ENCODE results near the gene ALPI. TPM values are rescaled to one million over a fixed set of nuclear protein-coding genes. Genes with fewer than 3 reads are reported as not detected.
"Not testable (repeated sequence)": the region's sequence is repeated elsewhere in the genome, so short reads cannot be mapped to it uniquely, and the experiment has no call there.

Gene ALPI
- total RNA-seq, 1 experiment from 2014 or later = not detected

GRCh38 chr2:232449964-232450363, 6.0 kb upstream of the ALPI start:
- no peak; the same call in 1 of the 2 replicates for ATAC-seq
- Histone ChIP-seq H3K4me3 (ENCODE audit: low read length) (no peak overlapping the region), H3K36me3 (ENCODE audit: low read depth, low read length) (no peaks in the 10 kb centered on the region), H3K9me3 (ENCODE audit: low read length) (no peaks in the 10 kb centered on the region), H3F3A (ENCODE audit: low read length, unreplicated experiment) (no peaks in the 10 kb centered on the region), H4K20me1 (ENCODE audit: low read length) (no peaks in the 10 kb centered on the region), H3K4me1 (ENCODE audit: insufficient read depth, low read length) (no peaks in the 10 kb centered on the region), H3K9ac (ENCODE audit: low read length) (no peak overlapping the region), H2AFZ (ENCODE audit: low read length) (no peak overlapping the region), H3K4me2 (ENCODE audit: low read length) (no peak overlapping the region), H3K79me2 (ENCODE audit: low read length) (no peaks in the 10 kb centered on the region), H3K9me2 (replicated peaks; ENCODE audit: low read length) (no peaks in the 10 kb centered on the region), H3K27me3 (ENCODE audit: low read length) (0 out of 2 replicates have a peak, but pooled peaks cover 2% of the 10 kb centered on the region), H3K27ac (ENCODE audit: low read length) (no peak overlapping the region)
- DNase-seq = no peak
- POLR2A ChIA-PET (ENCODE audit: unreplicated experiment) = no interaction called here
- intact Hi-C loops (cut with micrococcal nuclease) = no loop called here
- BruUV-seq (replicated peaks) = no TSS peak
- CTCF ChIA-PET = no interaction called here
- no peak for TF ChIP-seq EZH2 (IDR thresholded peaks at IDR 0.05; ENCODE audit: low read length, unreplicated experiment)
- TF ChIP-seq CTCF (conservative IDR thresholded peaks at IDR 0.05; ENCODE audit: low read depth, low read length) = no peak
- TF ChIP-seq EZH2phosphoT487 (IDR thresholded peaks at IDR 0.05; ENCODE audit: borderline replicate concordance, low read length) = no peak

- DNase-seq; H3K4me3 ChIP-seq (ENCODE audit: low read length); H3K9me3 ChIP-seq (ENCODE audit: low read length); H3F3A ChIP-seq (ENCODE audit: low read length, unreplicated experiment); H3K4me1 ChIP-seq (ENCODE audit: insufficient read depth, low read length); H3K79me2 ChIP-seq (ENCODE audit: low read length); POLR2A ChIA-PET (ENCODE audit: unreplicated experiment); intact Hi-C loops (cut with micrococcal nuclease); H3K9ac ChIP-seq (ENCODE audit: low read length); H3K36me3 ChIP-seq (ENCODE audit: low read depth, low read length); H3K27me3 ChIP-seq (ENCODE audit: low read length); CTCF ChIA-PET; H4K20me1 ChIP-seq (ENCODE audit: low read length); H3K27ac ChIP-seq (ENCODE audit: low read length); H2AFZ ChIP-seq (ENCODE audit: low read length); BruUV-seq (replicated peaks); H3K9me2 ChIP-seq (replicated peaks; ENCODE audit: low read length); ATAC-seq; H3K4me2 ChIP-seq (ENCODE audit: low read length): not testable (repeated sequence)
Observed at GRCh38 chr2:232451645-232452044, 4.3 kb upstream of the ALPI start.

GRCh38 chr2:232454630-232455029, 1.3 kb upstream of the ALPI start:
- Histone ChIP-seq H3K4me2 (ENCODE audit: low read length) (no peak overlapping the region), H3K27ac (ENCODE audit: low read length) (no peak overlapping the region), H4K20me1 (ENCODE audit: low read length) (no peaks in the 10 kb centered on the region), H3K9me2 (replicated peaks; ENCODE audit: low read length) (no peaks in the 10 kb centered on the region), H3K36me3 (ENCODE audit: low read depth, low read length) (no peaks in the 10 kb centered on the region), H3K79me2 (ENCODE audit: low read length) (no peaks in the 10 kb centered on the region), H3K27me3 (ENCODE audit: low read length) (0 out of 2 replicates have a peak, but pooled peaks cover 4% of the 10 kb centered on the region), H3K4me1 (ENCODE audit: insufficient read depth, low read length) (no peaks in the 10 kb centered on the region), H3K9me3 (ENCODE audit: low read length) (no peaks in the 10 kb centered on the region), H3K4me3 (ENCODE audit: low read length) (no peak overlapping the region), H2AFZ (ENCODE audit: low read length) (no peak overlapping the region), H3F3A (ENCODE audit: low read length, unreplicated experiment) (no peaks in the 10 kb centered on the region), H3K9ac (ENCODE audit: low read length) (no peak overlapping the region)
- BruUV-seq (replicated peaks) = no TSS peak
- TF ChIP-seq CTCF (conservative IDR thresholded peaks at IDR 0.05; ENCODE audit: low read depth, low read length) (no peak), EZH2phosphoT487 (IDR thresholded peaks at IDR 0.05; ENCODE audit: borderline replicate concordance, low read length) (no peak), EZH2 (IDR thresholded peaks at IDR 0.05; ENCODE audit: low read length, unreplicated experiment) (no peak)
- ATAC-seq (no peak), DNase-seq (no peak)
- ChIA-PET CTCF (no interaction called here), POLR2A (ENCODE audit: unreplicated experiment) (no interaction called here)
- intact Hi-C loops (cut with micrococcal nuclease) = no loop called here
